ENCODE measurements around the gene HSD17B14.

DNA sequence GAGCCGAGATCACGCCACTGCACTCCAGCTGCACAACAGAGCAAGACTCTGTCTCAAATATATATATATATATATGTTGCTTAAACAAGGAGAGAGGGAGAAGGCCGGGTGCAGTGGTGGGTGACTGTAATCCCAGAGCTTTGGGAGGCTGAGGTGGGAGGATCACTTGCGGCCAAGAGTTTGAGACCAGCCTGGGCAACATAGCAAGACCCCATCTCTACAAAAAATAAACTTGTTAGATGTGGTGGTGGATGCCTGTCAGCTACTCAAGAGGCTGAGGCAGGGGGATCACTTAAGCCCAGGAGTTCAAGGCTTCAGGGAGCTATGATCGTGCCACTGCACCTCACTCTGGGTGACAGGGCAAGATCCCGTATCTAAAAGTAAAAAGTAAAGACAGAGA lies 5.3 kb upstream of the HSD17B14 start:
- TF ChIP-seq BHLHE40 (IDR thresholded peaks at IDR 0.05; ENCODE audit: borderline replicate concordance) (no peak), HDGF (IDR thresholded peaks at IDR 0.05; ENCODE audit: borderline replicate concordance) (no peak), LEF1 (IDR thresholded peaks at IDR 0.05; ENCODE audit: borderline replicate concordance) (no peak), TARDBP (IDR thresholded peaks at IDR 0.05) (no peak), FOXK2 (IDR thresholded peaks at IDR 0.05) (no peak), SP1 (IDR thresholded peaks at IDR 0.05) (no peak), FOXM1 (IDR thresholded peaks at IDR 0.05; ENCODE audit: borderline replicate concordance) (no peak), ARNT (IDR thresholded peaks at IDR 0.05) (no peak), ZNF384 (IDR thresholded peaks at IDR 0.05) (no peak), ELF4 (IDR thresholded peaks at IDR 0.05) (no peak)

Measured in HEK293T (cell line).